Testis (tissue), 2 donors: ENCODE results near the gene ATRN.

Experiments
- POLR2A ChIP-seq: fragments of 450-650 bp; IDR thresholded peaks from one replicate; pipeline ENCODE4 v1.6.1; 2017; ENCODE audit warnings: antibody characterized with exemption, mild to moderate bottlenecking, moderate library complexity
- TF ChIP-seq, protein P1 (sequence below), 3 experiments: fragments of 450-650 bp in 2 of 3; fragments of 200-600 bp in 1 of 3; sonication (generic) in 1 of 3; IDR thresholded peaks; one replicate each; pipeline ENCODE4 v1.5.1; 2016 to 2019; ENCODE audit warnings: antibody characterized with exemption in 3 of 3, mild to moderate bottlenecking in 2 of 3, moderate library complexity in 1 of 3

GRCh38 chr20:3681352-3681930, 210.6 kb downstream of the ATRN start:
- TF ChIP-seq, protein P1, sequence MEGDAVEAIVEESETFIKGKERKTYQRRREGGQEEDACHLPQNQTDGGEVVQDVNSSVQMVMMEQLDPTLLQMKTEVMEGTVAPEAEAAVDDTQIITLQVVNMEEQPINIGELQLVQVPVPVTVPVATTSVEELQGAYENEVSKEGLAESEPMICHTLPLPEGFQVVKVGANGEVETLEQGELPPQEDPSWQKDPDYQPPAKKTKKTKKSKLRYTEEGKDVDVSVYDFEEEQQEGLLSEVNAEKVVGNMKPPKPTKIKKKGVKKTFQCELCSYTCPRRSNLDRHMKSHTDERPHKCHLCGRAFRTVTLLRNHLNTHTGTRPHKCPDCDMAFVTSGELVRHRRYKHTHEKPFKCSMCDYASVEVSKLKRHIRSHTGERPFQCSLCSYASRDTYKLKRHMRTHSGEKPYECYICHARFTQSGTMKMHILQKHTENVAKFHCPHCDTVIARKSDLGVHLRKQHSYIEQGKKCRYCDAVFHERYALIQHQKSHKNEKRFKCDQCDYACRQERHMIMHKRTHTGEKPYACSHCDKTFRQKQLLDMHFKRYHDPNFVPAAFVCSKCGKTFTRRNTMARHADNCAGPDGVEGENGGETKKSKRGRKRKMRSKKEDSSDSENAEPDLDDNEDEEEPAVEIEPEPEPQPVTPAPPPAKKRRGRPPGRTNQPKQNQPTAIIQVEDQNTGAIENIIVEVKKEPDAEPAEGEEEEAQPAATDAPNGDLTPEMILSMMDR (IDR thresholded peaks at IDR 0.05) = no peak
- TF ChIP-seq POLR2A = no peak
